Purkinje cell (primary cell): ENCODE data around the gene MAP3K20. TPM values are rescaled to one million over a fixed set of nuclear protein-coding genes. Genes with fewer than 3 reads are reported as not detected.

Source experiments
- polyA plus RNA-seq: library from polyadenylated mRNA; unstranded; fragments of >200 nt; fragmentation: Nextera tagmentation; gene quantifications from 2 replicates; pipeline ENCODE4 v1.2.1, GENCODE V29; 2014

The MAP3K20 gene
- polyA plus RNA-seq = 12.2 and 12.7 TPM in 2 replicates

GRCh38 chr2:173075781-173076580, at the start of gene MAP3K20:
Gene MAP3K20, plus strand, starts transcription at chr2:173075846. Its CDS starts 15,186 bp downstream, at chr2:173091032.

